HG03469 (cell line): ENCODE results near the gene PSMB11.

ENCODE experiments used
- ATAC-seq: cut with Tn5 transposase; IDR thresholded peaks from one replicate; pipeline ENCODE4 v1.9.1; 2021; ENCODE audit warnings: mild to moderate bottlenecking, moderate library complexity, moderate number of reproducible peaks; ENCODE audit not compliant: unreplicated experiment

The PSMB11 gene

DNA sequence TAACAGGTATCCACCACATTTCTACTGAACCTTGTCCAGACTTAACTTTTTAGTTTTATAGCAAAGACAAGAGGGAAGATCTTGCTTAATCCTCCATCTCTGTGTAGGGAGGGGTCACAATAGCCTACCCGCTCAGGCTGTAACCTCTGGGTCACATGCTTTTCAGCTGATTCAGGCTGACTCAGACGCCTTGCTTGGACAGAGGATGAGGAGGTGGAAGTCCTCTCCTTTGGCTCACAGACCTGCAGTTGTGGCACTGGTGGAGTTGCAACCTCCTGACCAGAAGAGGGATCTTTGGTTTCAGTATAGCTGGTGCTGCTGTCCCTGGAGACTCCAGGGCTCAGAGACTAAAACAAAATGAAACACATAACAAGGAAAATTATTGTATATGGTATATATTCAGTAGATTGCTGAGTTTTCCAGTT is 36.7 kb downstream of the PSMB11 start:
- ATAC-seq, result no peak

DNA sequence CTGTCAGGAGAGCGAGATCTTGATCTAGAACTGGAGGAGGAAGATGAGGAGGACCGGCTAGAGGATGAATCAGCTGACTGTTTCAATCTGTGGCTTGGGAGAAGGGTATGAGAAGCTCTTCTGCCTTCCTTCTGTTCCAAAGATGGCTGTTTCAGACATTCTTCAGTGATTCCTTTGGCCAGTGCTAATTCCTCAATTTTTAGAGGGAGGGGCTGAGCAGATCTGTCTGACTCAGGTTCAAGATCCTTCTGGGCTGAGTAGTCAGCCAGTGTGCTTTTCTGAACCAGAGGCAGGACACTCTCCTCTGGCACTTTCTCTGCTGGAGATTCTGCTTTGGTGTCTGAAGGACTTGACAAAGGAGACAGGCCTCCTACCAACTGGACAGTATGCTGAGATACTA is 37.7 kb downstream of the PSMB11 start:
- no peak for ATAC-seq

DNA sequence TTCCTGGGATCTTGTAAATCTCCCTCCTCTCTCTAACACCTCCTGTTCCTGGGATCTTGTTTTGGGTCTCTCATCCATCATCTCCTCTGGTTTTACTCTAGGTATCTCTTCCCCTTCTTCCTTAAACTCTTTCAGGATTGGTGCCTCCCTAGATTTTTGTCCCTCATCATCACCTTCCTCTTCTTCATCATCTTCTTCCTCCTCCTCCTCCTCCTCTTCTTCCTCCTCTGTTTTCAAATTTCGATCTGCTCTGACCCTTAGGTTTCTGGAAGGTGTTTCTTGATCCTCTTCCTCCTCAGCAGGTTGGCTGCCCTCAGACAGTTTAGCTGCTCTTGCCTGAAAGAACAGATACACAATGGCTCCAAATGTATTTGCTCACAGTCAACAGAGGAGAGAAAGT is 38.5 kb downstream of the PSMB11 start:
- ATAC-seq, result no peak

- ATAC-seq, result no peak
These were observed 43.4 kb downstream of the PSMB11 start for GRCh38 chr14:23085458-23085857.

- ATAC-seq, result no peak
These were observed 44.6 kb downstream of the PSMB11 start for GRCh38 chr14:23086565-23086964.

DNA sequence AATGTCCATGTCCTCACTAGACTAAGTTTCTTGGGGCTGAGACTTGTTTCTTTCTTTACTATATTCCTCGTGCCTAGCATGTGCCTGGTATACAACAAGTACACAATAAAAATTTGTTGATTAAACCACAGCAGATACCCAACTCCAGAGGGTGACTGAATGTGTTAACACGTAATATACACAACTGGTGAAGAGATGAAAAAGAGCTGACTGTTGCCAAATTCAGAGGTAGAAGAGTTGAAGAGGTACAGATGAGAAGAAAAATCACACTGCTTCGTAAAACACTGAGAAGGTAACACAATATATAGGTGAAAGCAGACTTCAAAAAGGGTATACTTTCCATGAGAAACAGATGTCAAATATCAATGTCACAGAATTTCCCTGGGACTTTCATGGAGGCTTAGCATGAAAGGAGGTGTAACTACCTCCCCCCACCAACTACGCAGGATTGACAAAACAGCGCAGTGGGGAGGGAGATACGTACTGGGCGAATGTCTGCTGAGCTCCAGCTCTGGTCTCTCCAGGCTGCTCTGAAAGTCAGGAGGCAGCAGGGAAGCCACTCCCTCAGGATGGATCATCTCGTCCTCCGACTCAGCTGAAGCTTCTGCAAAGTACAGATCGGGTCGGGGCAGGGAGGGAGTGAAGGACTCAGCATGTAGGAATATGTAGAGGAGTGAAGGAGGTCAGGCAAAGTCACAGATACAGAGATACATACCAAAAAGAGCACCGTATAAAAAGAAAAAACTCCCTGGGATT is 47.7 kb downstream of the PSMB11 start:
- ATAC-seq, result no peak

GRCh38 chr14:23090254-23090636 is 48.2 kb downstream of the PSMB11 start:
- ATAC-seq, result no peak

DNA sequence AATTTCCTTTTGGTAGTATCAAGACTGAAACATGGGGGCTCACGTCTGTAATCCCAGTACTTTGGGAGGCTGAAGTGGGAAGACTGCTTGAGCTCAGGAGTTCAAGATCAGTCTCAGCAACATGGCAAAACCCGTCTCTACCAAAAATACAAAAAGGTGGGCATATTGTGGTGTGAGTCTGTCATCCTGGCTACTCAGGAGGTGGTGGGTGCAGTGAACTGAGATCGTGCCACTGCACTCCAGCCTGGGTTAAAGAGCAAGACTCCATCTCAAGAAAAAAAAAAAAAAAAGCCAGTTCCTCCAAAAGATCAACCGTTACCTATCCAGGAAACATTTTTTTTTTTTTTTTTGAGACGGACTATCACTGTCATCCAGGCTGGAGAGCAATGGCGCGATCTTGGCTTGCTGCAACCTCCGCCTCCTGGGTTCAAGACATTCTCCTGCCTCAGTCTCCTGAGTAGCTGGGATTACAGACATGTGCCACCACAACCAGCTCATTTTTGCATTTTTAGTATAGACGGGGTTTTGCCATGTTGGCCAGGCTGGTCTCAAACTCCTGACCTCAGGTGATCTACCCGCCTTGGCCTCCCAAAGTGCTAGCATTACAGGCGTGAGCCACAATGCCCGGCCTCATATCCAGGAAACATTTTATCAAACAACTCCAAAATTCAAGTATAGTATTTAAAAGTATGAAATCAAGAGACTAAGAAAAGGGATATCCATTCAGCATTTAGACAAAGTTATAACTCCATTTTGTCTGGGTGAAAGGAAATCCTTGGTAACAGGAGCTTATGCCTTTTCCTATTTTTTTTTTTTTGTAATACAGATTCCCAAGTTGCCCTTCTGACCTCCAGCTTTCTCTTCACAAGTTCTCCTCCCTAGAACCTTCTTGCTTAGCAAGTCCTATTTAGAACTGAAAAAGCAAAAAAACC is 49.5 kb downstream of the PSMB11 start:
- no peak for ATAC-seq

- no peak for ATAC-seq
These were observed 51.1 kb downstream of the PSMB11 start for GRCh38 chr14:23093104-23093503.

DNA sequence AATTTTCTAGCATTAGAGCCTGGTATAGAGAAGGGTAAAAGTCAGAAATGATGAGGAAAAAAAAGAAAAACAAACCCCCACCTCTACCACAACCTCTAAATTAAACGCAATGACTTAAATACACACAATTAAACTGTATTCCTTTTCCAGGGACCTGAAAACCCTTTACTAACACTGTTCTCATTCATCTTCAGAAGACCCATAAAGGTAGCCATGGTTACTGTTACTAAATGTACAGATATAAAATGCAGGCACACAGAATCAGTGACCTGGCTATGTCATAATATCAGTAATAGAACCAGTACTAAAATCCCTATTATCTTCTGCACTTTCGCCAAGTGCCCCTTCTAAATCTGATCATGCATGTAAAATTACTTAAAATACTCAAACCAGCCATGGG is 51.5 kb downstream of the PSMB11 start:
- no peak for ATAC-seq
